ENCODE measurements around the gene CCDC92.

CCDC92 gene

DNA sequence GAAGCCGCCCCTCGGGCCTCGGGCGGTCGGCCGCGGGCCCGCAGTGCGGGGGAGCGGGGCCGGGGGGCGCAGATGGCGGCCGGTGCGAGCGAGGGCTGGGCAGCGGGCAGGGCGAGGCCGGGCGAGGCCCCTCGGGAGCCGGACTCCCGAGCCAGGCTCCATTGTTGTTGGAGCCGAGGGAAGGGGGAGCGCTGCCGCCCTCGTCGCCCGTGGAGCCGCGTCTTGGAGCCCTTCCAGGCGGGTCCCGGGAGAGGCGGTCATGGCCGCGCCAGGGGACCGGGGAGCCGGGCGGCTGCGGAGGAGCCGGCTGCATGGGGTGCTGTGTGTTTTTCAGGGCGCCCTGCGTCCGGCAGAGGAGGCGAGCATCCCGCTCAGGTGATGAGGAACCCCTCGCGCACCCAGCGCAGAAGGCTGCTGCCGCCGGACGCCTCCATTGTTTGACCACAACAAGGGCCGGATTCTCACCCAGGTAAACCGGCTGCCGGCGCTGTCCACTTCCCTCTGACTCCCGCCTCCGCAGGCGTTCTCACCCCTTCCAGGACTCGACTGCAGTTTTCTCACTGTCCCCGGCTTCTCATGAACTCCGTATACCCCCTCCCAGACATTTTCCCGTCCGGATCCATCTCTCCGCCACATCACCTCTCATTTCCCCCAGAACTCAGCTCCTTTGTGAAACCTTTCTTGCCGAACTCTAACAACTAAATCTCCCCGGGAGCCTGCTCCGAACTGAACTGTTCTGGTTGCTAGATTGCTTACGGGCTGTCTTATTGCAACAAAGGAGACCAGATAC lies 1.1 kb upstream of the CCDC92 start:
- peaks cover 12% of the 10 kb centered on the region for H3F3A ChIP-seq (ENCODE audit: control insufficient read depth, insufficient read depth)
- H3K36me3 ChIP-seq (ENCODE audit: control insufficient read depth, low read length), result peaks cover 40% of the 10 kb centered on the region
- TF ChIP-seq EZH2phosphoT487 (IDR thresholded peaks at IDR 0.05; ENCODE audit: borderline replicate concordance, low read length) (no peak), CTCF (IDR thresholded peaks at IDR 0.05; ENCODE audit: low read depth, low read length, poor library complexity, severe bottlenecking) (no peak)
- H3K4me3 ChIP-seq (ENCODE audit: low read length), result peak overlapping the region; percentile 93
- no peaks in the 10 kb centered on the region for H3K9me3 ChIP-seq (ENCODE audit: control insufficient read depth, insufficient read depth, low read length)
- no peak overlapping the region for H3K27ac ChIP-seq (ENCODE audit: low read depth, low read length)
- H3K4me2 ChIP-seq (ENCODE audit: low read length), result peak overlapping the region; percentile 98
- peaks cover 18% of the 10 kb centered on the region for H3K4me1 ChIP-seq (ENCODE audit: control insufficient read depth, low read length)
- H3K9me2 ChIP-seq (replicated peaks; ENCODE audit: control insufficient read depth, low read length), result no peaks in the 10 kb centered on the region
- H3K27me3 ChIP-seq (ENCODE audit: control insufficient read depth, low read length), result peaks cover 4% of the 10 kb centered on the region; the same call in 1 of the 2 replicates
- peaks cover 35% of the 10 kb centered on the region for H3K79me2 ChIP-seq (ENCODE audit: control insufficient read depth, low read length)
- no peaks in the 10 kb centered on the region; the same call in 1 of the 2 replicates for H4K20me1 ChIP-seq (ENCODE audit: control insufficient read depth, insufficient read depth, low read depth, low read length)

DNA sequence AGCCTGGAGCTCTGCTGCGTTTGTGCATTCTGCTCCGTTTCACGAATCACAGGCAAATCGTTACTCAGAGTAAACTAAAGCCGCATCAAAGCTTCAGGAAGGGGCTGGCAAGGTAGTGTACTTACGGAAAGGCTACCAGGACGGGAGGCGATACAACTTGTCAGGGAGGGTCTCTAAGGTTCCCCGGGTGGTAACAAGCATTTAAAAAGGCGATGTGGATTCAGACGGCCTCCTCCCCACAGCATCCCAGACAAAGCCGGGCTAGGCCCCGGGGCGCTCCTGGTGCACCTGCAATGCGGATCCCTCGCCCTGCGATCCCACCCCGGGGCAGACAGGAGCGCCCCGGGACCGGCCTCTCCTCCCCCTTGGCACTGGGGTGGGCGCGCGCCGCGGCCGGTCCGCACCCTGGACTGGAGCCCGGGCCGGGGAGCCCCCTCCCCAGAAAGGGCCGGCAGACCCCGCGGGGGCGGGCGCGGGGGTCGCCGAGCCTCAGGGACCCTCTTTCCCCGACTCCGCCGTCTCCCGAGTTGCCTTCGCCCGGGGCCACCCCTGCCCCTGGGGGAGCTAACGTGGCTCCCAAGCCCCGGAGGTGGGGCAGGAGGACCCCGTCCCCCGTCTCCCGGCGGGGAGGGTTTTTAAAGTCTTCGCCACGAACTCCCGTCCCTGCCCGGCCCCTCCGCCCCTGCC lies 718 bp downstream of the CCDC92 start:
- peaks cover 31% of the 10 kb centered on the region for H3K79me2 ChIP-seq (ENCODE audit: control insufficient read depth, low read length)
- H3K4me1 ChIP-seq (ENCODE audit: control insufficient read depth, low read length), result peaks cover 18% of the 10 kb centered on the region
- no peaks in the 10 kb centered on the region for H3K9me2 ChIP-seq (replicated peaks; ENCODE audit: control insufficient read depth, low read length)
- H4K20me1 ChIP-seq (ENCODE audit: control insufficient read depth, insufficient read depth, low read depth, low read length), result no peaks in the 10 kb centered on the region; the same call in 1 of the 2 replicates
- H3K4me2 ChIP-seq (ENCODE audit: low read length), result peak overlapping the region; percentile 75
- H3K9me3 ChIP-seq (ENCODE audit: control insufficient read depth, insufficient read depth, low read length), result no peaks in the 10 kb centered on the region
- peaks cover 4% of the 10 kb centered on the region; the same call in 1 of the 2 replicates for H3K27me3 ChIP-seq (ENCODE audit: control insufficient read depth, low read length)
- peaks cover 30% of the 10 kb centered on the region for H3K36me3 ChIP-seq (ENCODE audit: control insufficient read depth, low read length)
- TF ChIP-seq CTCF (IDR thresholded peaks at IDR 0.05; ENCODE audit: low read depth, low read length, poor library complexity, severe bottlenecking) (no peak), EZH2phosphoT487 (IDR thresholded peaks at IDR 0.05; ENCODE audit: borderline replicate concordance, low read length) (no peak)
- no peak overlapping the region for H3K27ac ChIP-seq (ENCODE audit: low read depth, low read length)
- peaks cover 10% of the 10 kb centered on the region for H3F3A ChIP-seq (ENCODE audit: control insufficient read depth, insufficient read depth)
- H3K4me3 ChIP-seq (ENCODE audit: low read length), result peak overlapping the region; percentile 72

DNA sequence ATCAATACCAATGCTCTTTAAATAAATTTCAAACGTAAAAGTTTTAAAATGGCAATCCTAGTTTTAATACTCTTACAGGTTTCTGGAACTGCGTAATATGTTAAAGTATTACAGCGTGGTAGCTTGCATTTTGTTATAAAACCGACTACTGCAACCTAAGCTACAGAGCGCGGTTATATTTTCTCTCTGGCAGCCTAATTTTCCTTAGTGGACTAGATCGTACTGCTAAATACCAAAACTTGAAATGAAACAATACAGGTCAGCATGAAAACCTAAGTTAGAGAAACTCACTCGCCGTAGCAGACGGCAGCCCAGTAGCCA lies 1.2 kb downstream of the CCDC92 start:
- Histone ChIP-seq H3F3A (ENCODE audit: control insufficient read depth, insufficient read depth) (peaks cover 10% of the 10 kb centered on the region), H3K9me3 (ENCODE audit: control insufficient read depth, insufficient read depth, low read length) (no peaks in the 10 kb centered on the region), H3K36me3 (ENCODE audit: control insufficient read depth, low read length) (peaks cover 25% of the 10 kb centered on the region), H3K27me3 (ENCODE audit: control insufficient read depth, low read length) (peaks cover 4% of the 10 kb centered on the region; the same call in 1 of the 2 replicates), H3K27ac (ENCODE audit: low read depth, low read length) (no peak overlapping the region), H4K20me1 (ENCODE audit: control insufficient read depth, insufficient read depth, low read depth, low read length) (no peaks in the 10 kb centered on the region; the same call in 1 of the 2 replicates), H3K4me2 (ENCODE audit: low read length) (peak overlapping the region; percentile 75), H3K4me1 (ENCODE audit: control insufficient read depth, low read length) (peaks cover 18% of the 10 kb centered on the region), H3K9me2 (replicated peaks; ENCODE audit: control insufficient read depth, low read length) (no peaks in the 10 kb centered on the region), H3K4me3 (ENCODE audit: low read length) (peak overlapping the region; percentile 72), H3K79me2 (ENCODE audit: control insufficient read depth, low read length) (peaks cover 29% of the 10 kb centered on the region)
- TF ChIP-seq EZH2phosphoT487 (IDR thresholded peaks at IDR 0.05; ENCODE audit: borderline replicate concordance, low read length) (no peak), CTCF (IDR thresholded peaks at IDR 0.05; ENCODE audit: low read depth, low read length, poor library complexity, severe bottlenecking) (no peak)
